T-helper 17 cell (primary cell): Measurements from ENCODE around the gene ACAD10. TPM values are rescaled to one million over a fixed set of nuclear protein-coding genes. Genes with fewer than 3 reads are reported as not detected.
"Not testable (repeated sequence)": the region's sequence is repeated elsewhere in the genome, so short reads cannot be mapped to it uniquely, and the experiment has no call there.

Source experiments
- ATAC-seq: fragments of 150-1000 bp; cut with Tn5 transposase; 2 replicates; pipeline ENCODE4 v1.10.0; 2021; ENCODE audit warnings: mild to moderate bottlenecking, moderate library complexity
- DNase-seq, 3 donors: peaks; one replicate each; pipeline versions ENCODE4 v3.0.0 to v3.0.0-alpha.2; 2020 to 2021
- H3K9me3 ChIP-seq: one replicate; pipeline ENCODE4 v1.7.0; 2013; ENCODE audit warnings: low read length, mild to moderate bottlenecking; ENCODE audit not compliant: control insufficient read depth, poor library complexity, severe bottlenecking
- H3K27ac Mint-ChIP-seq: one replicate; pipeline ENCODE4 v1.8.0; 2022; ENCODE audit warnings: mild to moderate bottlenecking, moderate library complexity, mixed read lengths
- H3K27me3 Mint-ChIP-seq: one replicate; pipeline ENCODE4 v1.8.0; 2022; ENCODE audit warnings: mixed read lengths
- H3K36me3 Mint-ChIP-seq: one replicate; pipeline ENCODE4 v1.8.0; 2022; ENCODE audit warnings: low read depth, mixed read lengths
- H3K4me1 Mint-ChIP-seq: one replicate; pipeline ENCODE4 v1.8.0; 2022; ENCODE audit warnings: mild to moderate bottlenecking, mixed read lengths
- H3K4me3 Mint-ChIP-seq: one replicate; pipeline ENCODE4 v1.8.0; 2022; ENCODE audit warnings: mild to moderate bottlenecking, moderate library complexity, mixed read lengths
- total RNA-seq, 4 donors: library from RNA in 2 of 4; stranded (reverse) in 2 of 4; gene quantifications; one replicate each; pipeline ENCODE4 v1.2.3 and lab custom pipeline; 2022 to 2026

ACAD10 gene
- total RNA-seq, 2 donors from 2014 or later: 25.1 to 27.9 TPM

- Mint-ChIP-seq H3K4me1 (peaks cover 10% of the 10 kb centered on the region), H3K36me3 (peaks cover 7% of the 10 kb centered on the region), H3K4me3 (no peak overlapping the region), H3K27me3 (peaks cover 56% of the 10 kb centered on the region), H3K27ac (peak overlapping the region; percentile 39)
- DNase-seq (no peak), ATAC-seq (no peak)
- no peaks in the 10 kb centered on the region for H3K9me3 ChIP-seq
Observed at GRCh38 chr12:111761706-111762105, 75.9 kb downstream of the ACAD10 start.

- Mint-ChIP-seq H3K27me3 (peaks cover 68% of the 10 kb centered on the region), H3K4me1 (peaks cover 15% of the 10 kb centered on the region)
- not testable (repeated sequence) for H3K36me3 Mint-ChIP-seq, DNase-seq, H3K4me3 Mint-ChIP-seq, ATAC-seq, H3K27ac Mint-ChIP-seq, H3K9me3 ChIP-seq
Observed at GRCh38 chr12:111763552-111763951, 77.7 kb downstream of the ACAD10 start.

GRCh38 chr12:111764120-111764821 lies 78.4 kb downstream of the ACAD10 start:
- no peak for DNase-seq
- no peak overlapping the region for H3K4me3 Mint-ChIP-seq
- peaks cover 68% of the 10 kb centered on the region for H3K27me3 Mint-ChIP-seq
- peak; percentile 27 for ATAC-seq
- peaks cover 15% of the 10 kb centered on the region for H3K4me1 Mint-ChIP-seq
- no peaks in the 10 kb centered on the region for H3K9me3 ChIP-seq
- H3K36me3 Mint-ChIP-seq: peaks cover 7% of the 10 kb centered on the region
- no peak overlapping the region for H3K27ac Mint-ChIP-seq

- Mint-ChIP-seq H3K4me3 (peak within 1 kb of the TSS; percentile 90), H3K27ac (peak within 1 kb of the TSS; percentile 86), H3K4me1 (peaks cover 15% of the 10 kb centered on the region), H3K27me3 (peaks cover 56% of the 10 kb centered on the region), H3K36me3 (peaks cover 7% of the 10 kb centered on the region)
- ATAC-seq (peak; percentile 73), DNase-seq (no peak)
- H3K9me3 ChIP-seq: no peaks in the 10 kb centered on the region
Observed at GRCh38 chr12:111766608-111767361, 80.9 kb downstream of the ACAD10 start, which contains the start of gene ALDH2. TSS of gene ALDH2 (plus strand) at chr12:111766933. CDS start at chr12:111766983, 50 bp downstream.

GRCh38 chr12:111767362-111768158 lies 81.7 kb downstream of the ACAD10 start:
- peak overlapping the region; percentile 90 for H3K4me3 Mint-ChIP-seq
- H3K27ac Mint-ChIP-seq: peak overlapping the region; percentile 86
- DNase-seq (no peak), ATAC-seq (no peak)
- peaks cover 49% of the 10 kb centered on the region for H3K27me3 Mint-ChIP-seq
- peaks cover 12% of the 10 kb centered on the region for H3K4me1 Mint-ChIP-seq
- H3K9me3 ChIP-seq: no peaks in the 10 kb centered on the region
- H3K36me3 Mint-ChIP-seq: peaks cover 7% of the 10 kb centered on the region

- Mint-ChIP-seq H3K27ac (no peak overlapping the region), H3K4me3 (no peak overlapping the region), H3K4me1 (peaks cover 10% of the 10 kb centered on the region), H3K27me3 (peaks cover 41% of the 10 kb centered on the region), H3K36me3 (peaks cover 7% of the 10 kb centered on the region)
- DNase-seq (no peak), ATAC-seq (no peak)
- no peaks in the 10 kb centered on the region for H3K9me3 ChIP-seq
Observed at GRCh38 chr12:111768159-111768895, 82.5 kb downstream of the ACAD10 start.

GRCh38 chr12:111769599-111769998 lies 83.7 kb downstream of the ACAD10 start:
- no peaks in the 10 kb centered on the region for H3K9me3 ChIP-seq
- Mint-ChIP-seq H3K4me1 (peaks cover 10% of the 10 kb centered on the region), H3K36me3 (peaks cover 4% of the 10 kb centered on the region), H3K4me3 (no peak overlapping the region), H3K27me3 (peaks cover 32% of the 10 kb centered on the region), H3K27ac (no peak overlapping the region)
- DNase-seq (no peak), ATAC-seq (no peak)

- Mint-ChIP-seq H3K27me3 (peaks cover 19% of the 10 kb centered on the region), H3K27ac (no peak overlapping the region), H3K36me3 (no peaks in the 10 kb centered on the region), H3K4me1 (peaks cover 2% of the 10 kb centered on the region), H3K4me3 (no peak overlapping the region)
- H3K9me3 ChIP-seq: no peaks in the 10 kb centered on the region
- DNase-seq (no peak), ATAC-seq (peak; percentile 35)
Observed at GRCh38 chr12:111773801-111774551, 88.1 kb downstream of the ACAD10 start.

- H3K36me3 Mint-ChIP-seq: no peaks in the 10 kb centered on the region
- no peak for DNase-seq
- H3K27me3 Mint-ChIP-seq: peaks cover 19% of the 10 kb centered on the region
- peak overlapping the region; percentile 89 for H3K27ac Mint-ChIP-seq
- H3K4me1 Mint-ChIP-seq: peaks cover 2% of the 10 kb centered on the region
- H3K9me3 ChIP-seq: no peaks in the 10 kb centered on the region
- peak overlapping the region; percentile 32 for H3K4me3 Mint-ChIP-seq
- peak; percentile 71 for ATAC-seq
Observed at GRCh38 chr12:111775205-111776193, 89.6 kb downstream of the ACAD10 start.

- H3K27me3 Mint-ChIP-seq: peaks cover 19% of the 10 kb centered on the region
- peaks cover 2% of the 10 kb centered on the region for H3K4me1 Mint-ChIP-seq
- no peak overlapping the region for H3K4me3 Mint-ChIP-seq
- no peak for DNase-seq
- no peaks in the 10 kb centered on the region for H3K9me3 ChIP-seq
- H3K27ac Mint-ChIP-seq: no peak overlapping the region
- no peak for ATAC-seq
- no peaks in the 10 kb centered on the region for H3K36me3 Mint-ChIP-seq
Observed at GRCh38 chr12:111776836-111777344, 91.0 kb downstream of the ACAD10 start.

GRCh38 chr12:111777345-111778045 lies 91.6 kb downstream of the ACAD10 start:
- Mint-ChIP-seq H3K4me3 (no peak overlapping the region), H3K4me1 (peaks cover 2% of the 10 kb centered on the region), H3K36me3 (no peaks in the 10 kb centered on the region), H3K27me3 (peaks cover 19% of the 10 kb centered on the region), H3K27ac (no peak overlapping the region)
- no peak for ATAC-seq
- no peaks in the 10 kb centered on the region for H3K9me3 ChIP-seq
- no peak for DNase-seq
